HG03432 (cell line): ENCODE measurements around the gene HELZ.

Experiments
- ATAC-seq: cut with Tn5 transposase; IDR thresholded peaks from one replicate; pipeline ENCODE4 v1.9.1; 2021; ENCODE audit warnings: mild to moderate bottlenecking, moderate library complexity; ENCODE audit not compliant: unreplicated experiment

Gene HELZ

GRCh38 chr17:67035131-67036083, 209.6 kb downstream of the HELZ start:
- no peak for ATAC-seq

- no peak for ATAC-seq
These were observed 211.4 kb downstream of the HELZ start for GRCh38 chr17:67033613-67034012.

- ATAC-seq, result no peak
These were observed 212.0 kb downstream of the HELZ start for GRCh38 chr17:67032985-67033384.

GRCh38 chr17:67032382-67032781, 212.6 kb downstream of the HELZ start:
- no peak for ATAC-seq

- no peak for ATAC-seq
These were observed 214.4 kb downstream of the HELZ start for GRCh38 chr17:67030641-67031040.

GRCh38 chr17:67027031-67027628, 217.9 kb downstream of the HELZ start:
- ATAC-seq, result no peak

- ATAC-seq, result no peak
These were observed 218.7 kb downstream of the HELZ start for GRCh38 chr17:67026341-67026740.

GRCh38 chr17:67025216-67025792, 219.7 kb downstream of the HELZ start:
- ATAC-seq, result no peak

GRCh38 chr17:67024736-67025135, 220.3 kb downstream of the HELZ start:
- ATAC-seq, result no peak

GRCh38 chr17:67022451-67022810, 222.6 kb downstream of the HELZ start:
- no peak for ATAC-seq

GRCh38 chr17:67021743-67022450, 223.1 kb downstream of the HELZ start:
- ATAC-seq, result no peak

GRCh38 chr17:67021196-67021595, 223.8 kb downstream of the HELZ start:
- ATAC-seq, result no peak
